HG02852 (cell line): ENCODE data around the gene ACTR3C.
"Not testable (repeated sequence)": the region's sequence is repeated elsewhere in the genome, so short reads cannot be mapped to it uniquely, and the experiment has no call there.

Experiments
- ATAC-seq: cut with Tn5 transposase; IDR thresholded peaks from one replicate; pipeline ENCODE4 v1.9.1; 2021; ENCODE audit warnings: mild to moderate bottlenecking, moderate library complexity; ENCODE audit not compliant: unreplicated experiment

ACTR3C gene

GRCh38 chr7:150219941-150220658 lies 103.2 kb downstream of the ACTR3C start:
- not testable (repeated sequence) for ATAC-seq

GRCh38 chr7:150206848-150207247 lies 116.5 kb downstream of the ACTR3C start:
- not testable (repeated sequence) for ATAC-seq

- not testable (repeated sequence) for ATAC-seq
Observed at GRCh38 chr7:150205866-150206265, 117.5 kb downstream of the ACTR3C start.

GRCh38 chr7:150204577-150204976 lies 118.8 kb downstream of the ACTR3C start:
- ATAC-seq = not testable (repeated sequence)

GRCh38 chr7:150202894-150203293 lies 120.5 kb downstream of the ACTR3C start:
- ATAC-seq = not testable (repeated sequence)
